ENCODE results near the gene STXBP5L. TPM values are rescaled to one million over a fixed set of nuclear protein-coding genes. Genes with fewer than 3 reads are reported as not detected.
"Not testable (repeated sequence)": the region's sequence is repeated elsewhere in the genome, so short reads cannot be mapped to it uniquely, and the experiment has no call there.

Gene STXBP5L
- total RNA-seq, 2 experiments from 2014 or later, result not detected

- POLR2A ChIA-PET; DNase-seq; H3K4me1 Mint-ChIP-seq; H3K4me3 Mint-ChIP-seq; CTCF ChIA-PET; H3K27ac Mint-ChIP-seq; H3K36me3 Mint-ChIP-seq (ENCODE audit: low read depth); H3K27me3 Mint-ChIP-seq: not testable (repeated sequence)
- peaks cover 23% of the 10 kb centered on the region for H3K9me3 Mint-ChIP-seq
These were observed 282.6 kb downstream of the STXBP5L start for GRCh38 chr3:121190626-121191025.

GRCh38 chr3:121202573-121202972 lies 294.6 kb downstream of the STXBP5L start:
- DNase-seq, result no peak
- Mint-ChIP-seq H3K4me1 (no peaks in the 10 kb centered on the region), H3K27me3 (no peaks in the 10 kb centered on the region), H3K27ac (no peak overlapping the region), H3K36me3 (ENCODE audit: low read depth) (no peaks in the 10 kb centered on the region), H3K9me3 (peaks cover 4% of the 10 kb centered on the region), H3K4me3 (no peak overlapping the region)
- ChIA-PET CTCF (no interaction called here), POLR2A (no interaction called here)

DNA sequence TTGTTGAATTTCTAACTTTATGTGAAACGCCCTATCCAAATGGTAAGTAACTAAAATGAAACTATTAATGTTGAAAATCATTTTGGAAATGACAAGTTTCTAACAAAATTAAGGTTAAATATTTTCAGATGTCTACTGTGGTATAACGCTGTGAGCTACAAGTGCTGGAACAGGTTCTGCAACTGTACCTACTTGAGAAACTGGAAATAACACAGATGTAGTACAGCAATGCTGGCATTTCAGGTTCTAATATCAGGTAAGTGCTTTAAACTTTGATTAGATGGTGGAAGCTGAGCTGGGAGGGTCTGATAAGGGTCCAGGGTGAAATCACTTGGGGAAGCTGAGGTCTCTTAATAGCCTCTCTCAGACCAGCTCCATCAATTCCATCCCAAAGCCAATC lies 315.1 kb downstream of the STXBP5L start:
- Mint-ChIP-seq H3K4me3 (no peak overlapping the region), H3K27me3 (no peaks in the 10 kb centered on the region), H3K27ac (no peak overlapping the region), H3K36me3 (ENCODE audit: low read depth) (no peaks in the 10 kb centered on the region), H3K9me3 (no peaks in the 10 kb centered on the region), H3K4me1 (no peaks in the 10 kb centered on the region)
- DNase-seq, result no peak
- ChIA-PET POLR2A (no interaction called here), CTCF (no interaction called here)

- no peaks in the 10 kb centered on the region for H3K27me3 Mint-ChIP-seq
- H3K36me3 Mint-ChIP-seq (ENCODE audit: low read depth), result no peaks in the 10 kb centered on the region
- no peak overlapping the region for H3K27ac Mint-ChIP-seq
- H3K4me3 Mint-ChIP-seq, result no peak overlapping the region
- no peak for DNase-seq
- ChIA-PET CTCF (no interaction called here), POLR2A (no interaction called here)
- H3K4me1 Mint-ChIP-seq, result no peaks in the 10 kb centered on the region
- H3K9me3 Mint-ChIP-seq, result no peaks in the 10 kb centered on the region
These were observed 321.0 kb downstream of the STXBP5L start for GRCh38 chr3:121228971-121229370.

- H3K9me3 Mint-ChIP-seq, result not testable (repeated sequence)
These were observed 322.2 kb downstream of the STXBP5L start for GRCh38 chr3:121230194-121230593.

GRCh38 chr3:121231872-121232271 lies 323.9 kb downstream of the STXBP5L start:
- POLR2A ChIA-PET, result no interaction called here
- no peaks in the 10 kb centered on the region for H3K9me3 Mint-ChIP-seq

More at GRCh38 chr3:121230194-121230593, 322.2 kb downstream of the STXBP5L start:
- H3K27ac Mint-ChIP-seq; DNase-seq; H3K4me3 Mint-ChIP-seq; CTCF ChIA-PET; H3K4me1 Mint-ChIP-seq; H3K27me3 Mint-ChIP-seq; POLR2A ChIA-PET; H3K36me3 Mint-ChIP-seq (ENCODE audit: low read depth): not testable (repeated sequence)

DNA sequence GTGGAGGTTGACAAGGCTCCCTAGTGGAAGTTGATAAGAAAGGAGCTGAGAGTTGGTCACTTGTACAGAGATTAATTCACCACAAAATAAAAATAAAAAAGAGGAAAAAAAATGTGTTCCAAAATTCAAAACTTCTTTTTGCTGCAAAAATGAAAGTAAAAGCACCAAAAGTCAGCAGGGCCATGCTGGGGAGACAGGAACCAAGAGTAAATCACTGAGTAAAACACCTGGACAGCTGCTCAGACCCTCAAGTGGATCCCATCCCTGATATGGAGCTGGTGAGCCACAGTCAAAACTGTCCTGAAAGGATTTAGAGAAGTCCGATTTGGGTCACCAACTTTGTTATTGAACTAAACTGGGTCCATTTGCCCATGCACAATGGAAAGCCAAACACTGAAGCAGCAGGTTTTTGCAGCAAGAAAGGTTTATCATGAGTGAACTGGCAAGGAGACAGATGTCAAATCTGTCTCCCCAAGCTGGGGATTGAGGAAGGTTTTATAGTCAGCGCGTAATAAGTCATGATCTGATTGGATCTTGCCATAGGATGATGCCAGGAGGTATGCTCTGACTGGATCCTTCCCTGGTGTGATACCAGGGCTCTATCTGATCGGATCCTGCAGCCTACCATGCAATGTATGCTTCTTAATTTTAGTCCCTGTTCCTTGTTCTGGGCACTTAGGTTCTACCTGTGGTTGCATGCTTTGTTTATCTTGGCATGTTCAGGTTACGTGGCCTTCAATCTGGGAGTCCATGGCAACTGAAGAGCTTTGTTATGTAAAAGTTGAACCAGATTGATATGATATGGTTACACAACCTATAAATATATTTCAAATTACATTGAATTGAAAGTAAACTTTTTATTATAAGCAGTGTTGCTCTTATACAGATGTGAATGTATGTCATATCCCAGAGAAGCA lies 324.6 kb downstream of the STXBP5L start:
- ChIA-PET CTCF (no interaction called here), POLR2A (no interaction called here)
- Mint-ChIP-seq H3K9me3 (no peaks in the 10 kb centered on the region), H3K4me1 (no peaks in the 10 kb centered on the region), H3K36me3 (ENCODE audit: low read depth) (no peaks in the 10 kb centered on the region), H3K27ac (no peak overlapping the region), H3K27me3 (peaks cover 2% of the 10 kb centered on the region), H3K4me3 (no peak overlapping the region)
- DNase-seq, result no peak

More at GRCh38 chr3:121231872-121232271, 323.9 kb downstream of the STXBP5L start:
- Mint-ChIP-seq H3K4me3 (no peak overlapping the region), H3K27me3 (peaks cover 2% of the 10 kb centered on the region), H3K4me1 (no peaks in the 10 kb centered on the region), H3K36me3 (ENCODE audit: low read depth) (no peaks in the 10 kb centered on the region), H3K27ac (no peak overlapping the region)
- CTCF ChIA-PET, result no interaction called here
- no peak for DNase-seq

GRCh38 chr3:121243208-121243607 lies 335.2 kb downstream of the STXBP5L start:
- no peaks in the 10 kb centered on the region for H3K9me3 Mint-ChIP-seq
- no peak overlapping the region for H3K4me3 Mint-ChIP-seq
- no peak overlapping the region for H3K27ac Mint-ChIP-seq
- no peak for DNase-seq
- no peaks in the 10 kb centered on the region for H3K4me1 Mint-ChIP-seq
- H3K27me3 Mint-ChIP-seq, result peaks cover 2% of the 10 kb centered on the region
- no peaks in the 10 kb centered on the region for H3K36me3 Mint-ChIP-seq (ENCODE audit: low read depth)
- CTCF ChIA-PET, result interaction anchor here (0.6 kb wide), 1 partner anchor 22 kb away, joined by 4 read pairs; no protein-coding TSS in a partner anchor
- POLR2A ChIA-PET, result no interaction called here

DNA sequence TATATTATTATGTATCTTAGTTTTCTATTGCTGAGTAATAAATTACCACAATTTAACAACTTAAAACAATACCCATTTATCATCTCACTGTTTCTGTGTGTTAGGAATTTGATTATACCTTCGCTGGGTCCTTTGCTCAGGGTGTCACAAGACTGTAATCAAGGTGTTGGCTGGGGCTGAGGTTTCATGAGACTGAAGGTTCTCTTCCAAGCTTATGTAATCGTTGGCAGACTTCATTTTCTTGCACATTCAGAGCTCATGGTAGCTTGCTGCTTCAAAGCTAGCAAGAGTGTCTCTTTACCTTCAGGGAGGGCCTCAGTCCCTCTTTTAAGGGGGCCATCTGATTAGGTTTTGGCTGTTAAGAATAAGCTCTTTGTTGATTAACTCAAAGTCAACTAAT lies 344.7 kb downstream of the STXBP5L start:
- ChIA-PET POLR2A (no interaction called here), CTCF (no interaction called here)
- DNase-seq, result no peak
- no peak overlapping the region for H3K27ac Mint-ChIP-seq
- no peaks in the 10 kb centered on the region for H3K36me3 Mint-ChIP-seq (ENCODE audit: low read depth)
- H3K27me3 Mint-ChIP-seq, result peaks cover 2% of the 10 kb centered on the region
- no peaks in the 10 kb centered on the region for H3K9me3 Mint-ChIP-seq
- no peak overlapping the region for H3K4me3 Mint-ChIP-seq
- no peaks in the 10 kb centered on the region for H3K4me1 Mint-ChIP-seq

GRCh38 chr3:121269389-121269788 lies 361.4 kb downstream of the STXBP5L start:
- POLR2A ChIA-PET, result no interaction called here
- H3K36me3 Mint-ChIP-seq (ENCODE audit: low read depth), result no peaks in the 10 kb centered on the region
- no peak for DNase-seq
- no peak overlapping the region for H3K27ac Mint-ChIP-seq
- CTCF ChIA-PET, result no interaction called here
- no peaks in the 10 kb centered on the region for H3K4me1 Mint-ChIP-seq
- H3K4me3 Mint-ChIP-seq, result no peak overlapping the region
- peaks cover 4% of the 10 kb centered on the region for H3K9me3 Mint-ChIP-seq
- H3K27me3 Mint-ChIP-seq, result no peaks in the 10 kb centered on the region

GRCh38 chr3:121274411-121274810 lies 366.4 kb downstream of the STXBP5L start:
- Mint-ChIP-seq H3K4me3 (no peak overlapping the region), H3K36me3 (ENCODE audit: low read depth) (no peaks in the 10 kb centered on the region), H3K27ac (no peak overlapping the region), H3K9me3 (peaks cover 6% of the 10 kb centered on the region), H3K27me3 (no peaks in the 10 kb centered on the region), H3K4me1 (no peaks in the 10 kb centered on the region)
- ChIA-PET CTCF (no interaction called here), POLR2A (no interaction called here)
- no peak for DNase-seq

DNA sequence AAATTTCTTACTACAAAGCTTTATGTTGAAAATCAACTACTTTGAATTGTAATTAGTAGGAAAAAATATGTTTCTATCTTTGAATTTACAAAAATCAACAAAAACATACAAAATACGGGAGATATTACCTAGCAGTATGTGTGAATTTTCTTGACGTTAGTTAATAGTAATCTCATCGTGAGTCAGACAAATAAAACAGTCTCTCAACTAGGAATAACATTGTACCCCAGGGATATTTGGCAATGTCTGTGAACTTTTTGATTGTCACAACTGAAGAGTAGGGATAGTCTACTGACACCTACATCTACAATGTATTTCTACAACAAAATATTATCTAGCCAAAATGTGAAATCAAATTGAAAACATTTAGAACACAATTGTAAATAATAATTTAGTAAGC lies 387.4 kb downstream of the STXBP5L start:
- POLR2A ChIA-PET, result no interaction called here

DNA sequence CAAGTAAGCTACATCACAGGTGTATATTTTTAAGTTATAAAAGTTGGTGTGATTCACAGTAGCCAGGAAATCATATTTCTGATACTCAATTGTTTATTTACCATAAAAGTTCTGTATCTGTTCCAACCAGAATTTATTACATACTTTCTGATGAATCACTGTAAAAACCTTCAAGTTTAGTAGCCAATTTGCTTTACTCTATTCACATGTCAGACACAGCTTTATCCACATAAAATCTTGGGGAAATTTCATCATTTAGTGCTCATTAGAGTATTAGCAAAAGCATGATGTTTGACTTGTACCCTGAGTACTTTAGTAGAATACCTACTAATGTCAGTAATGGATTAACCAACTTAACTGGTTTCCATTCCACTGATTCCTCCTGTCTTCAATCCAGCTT lies 388.0 kb downstream of the STXBP5L start:
- ChIA-PET POLR2A (no interaction called here), CTCF (no interaction called here)
- H3K9me3 Mint-ChIP-seq, result peaks cover 2% of the 10 kb centered on the region
- H3K27me3 Mint-ChIP-seq, result peaks cover 2% of the 10 kb centered on the region
- no peak for DNase-seq
- no peaks in the 10 kb centered on the region for H3K4me1 Mint-ChIP-seq
- no peaks in the 10 kb centered on the region for H3K36me3 Mint-ChIP-seq (ENCODE audit: low read depth)
- no peak overlapping the region for H3K4me3 Mint-ChIP-seq
- H3K27ac Mint-ChIP-seq, result no peak overlapping the region

More for the DNA sequence above, 387.4 kb downstream of the STXBP5L start:
- CTCF ChIA-PET, result no interaction called here
- DNase-seq, result no peak
- no peaks in the 10 kb centered on the region for H3K4me1 Mint-ChIP-seq
- H3K27me3 Mint-ChIP-seq, result peaks cover 2% of the 10 kb centered on the region
- H3K4me3 Mint-ChIP-seq, result no peak overlapping the region
- no peak overlapping the region for H3K27ac Mint-ChIP-seq
- H3K36me3 Mint-ChIP-seq (ENCODE audit: low read depth), result no peaks in the 10 kb centered on the region
- peaks cover 2% of the 10 kb centered on the region for H3K9me3 Mint-ChIP-seq

- no peak for DNase-seq
- no peak overlapping the region for H3K4me3 Mint-ChIP-seq
- H3K4me1 Mint-ChIP-seq, result no peaks in the 10 kb centered on the region
- ChIA-PET POLR2A (no interaction called here), CTCF (no interaction called here)
- H3K27ac Mint-ChIP-seq, result no peak overlapping the region
- no peaks in the 10 kb centered on the region for H3K9me3 Mint-ChIP-seq
- H3K27me3 Mint-ChIP-seq, result peaks cover 2% of the 10 kb centered on the region
- H3K36me3 Mint-ChIP-seq (ENCODE audit: low read depth), result no peaks in the 10 kb centered on the region
These were observed 416.3 kb downstream of the STXBP5L start for GRCh38 chr3:121324320-121324719.
